Measurements from ENCODE around the gene TMEM200C. TPM values are rescaled to one million over a fixed set of nuclear protein-coding genes. Genes with fewer than 3 reads are reported as not detected.
"Not testable (repeated sequence)": the region's sequence is repeated elsewhere in the genome, so short reads cannot be mapped to it uniquely, and the experiment has no call there.

Gene TMEM200C
- total RNA-seq, 1 experiment from 2014 or later: not detected

DNA sequence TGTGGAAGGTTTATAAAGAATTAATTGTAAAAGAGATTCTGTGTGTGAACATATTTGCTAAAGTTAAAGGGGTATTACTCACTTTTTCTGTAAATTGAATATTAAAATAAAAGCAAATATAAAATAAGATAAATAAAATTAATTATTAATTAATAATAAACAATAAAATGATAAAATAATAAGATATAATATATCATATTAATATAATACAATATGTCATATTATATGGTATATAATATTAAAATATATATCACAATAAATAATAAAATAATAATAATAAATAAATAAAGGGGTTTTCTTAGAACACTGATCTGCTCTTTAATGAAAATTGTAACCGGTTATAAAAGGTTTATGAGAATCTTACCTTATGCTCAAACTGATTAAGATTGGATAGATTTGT, 29.8 kb downstream of the TMEM200C start:
- no peak overlapping the region for H3K27ac Mint-ChIP-seq (ENCODE audit: unreplicated experiment)
- H3K4me1 Mint-ChIP-seq (ENCODE audit: low read depth, unreplicated experiment): no peaks in the 10 kb centered on the region
- no peak for TF ChIP-seq CTCF (IDR thresholded peaks at IDR 0.05; ENCODE audit: unreplicated experiment)
- intact Hi-C loops (cut with micrococcal nuclease; ENCODE audit: unreplicated experiment): loop anchor here (5.0 kb wide), 1 partner anchor 1022 kb away; no protein-coding TSS in a partner anchor
- H3K9me3 Mint-ChIP-seq (ENCODE audit: low read depth, unreplicated experiment): no peaks in the 10 kb centered on the region
- H3K4me3 Mint-ChIP-seq (ENCODE audit: low read depth, unreplicated experiment): no peak overlapping the region
- no peak for DNase-seq
- H3K36me3 Mint-ChIP-seq (ENCODE audit: insufficient read depth, unreplicated experiment): no peaks in the 10 kb centered on the region
- no TSS peak for BruUV-seq (replicated peaks)
- CTCF ChIA-PET: no interaction called here
- no peaks in the 10 kb centered on the region for H3K27me3 Mint-ChIP-seq (ENCODE audit: unreplicated experiment)

DNA sequence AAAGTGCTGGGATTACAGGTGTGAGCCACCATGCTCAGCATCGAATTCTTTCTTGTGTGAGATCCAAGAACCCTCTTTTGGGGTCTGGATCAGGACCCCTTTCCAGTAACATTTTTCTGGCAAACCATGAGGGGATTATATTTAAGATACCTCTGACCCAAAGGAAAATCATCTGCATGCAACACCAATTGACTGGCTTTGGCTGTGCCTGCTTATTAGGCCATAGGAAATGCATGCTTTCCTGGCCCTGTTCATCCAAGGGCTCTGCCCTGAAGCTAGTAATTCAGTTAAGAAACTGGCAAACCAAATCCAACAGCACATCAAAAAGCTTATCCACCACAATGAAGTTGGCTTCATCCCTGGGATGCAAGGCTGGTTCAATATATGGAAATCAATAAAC, 33.2 kb downstream of the TMEM200C start:
- H3K4me1 Mint-ChIP-seq (ENCODE audit: low read depth, unreplicated experiment); intact Hi-C loops (cut with micrococcal nuclease; ENCODE audit: unreplicated experiment); H3K4me3 Mint-ChIP-seq (ENCODE audit: low read depth, unreplicated experiment); DNase-seq; H3K27ac Mint-ChIP-seq (ENCODE audit: unreplicated experiment); BruUV-seq (replicated peaks); H3K36me3 Mint-ChIP-seq (ENCODE audit: insufficient read depth, unreplicated experiment); H3K9me3 Mint-ChIP-seq (ENCODE audit: low read depth, unreplicated experiment): not testable (repeated sequence)
- CTCF ChIA-PET: interaction anchor here (0.6 kb wide), 1 partner anchor 426 kb away, joined by 3 read pairs; no protein-coding TSS in a partner anchor
- H3K27me3 Mint-ChIP-seq (ENCODE audit: unreplicated experiment): peaks cover 24% of the 10 kb centered on the region

- no peaks in the 10 kb centered on the region for H3K4me1 Mint-ChIP-seq (ENCODE audit: low read depth, unreplicated experiment)
- H3K4me3 Mint-ChIP-seq (ENCODE audit: low read depth, unreplicated experiment): no peak overlapping the region
- no peak overlapping the region for H3K27ac Mint-ChIP-seq (ENCODE audit: unreplicated experiment)
- CTCF ChIA-PET: no interaction called here
- no peak for TF ChIP-seq CTCF (IDR thresholded peaks at IDR 0.05; ENCODE audit: unreplicated experiment)
- peaks cover 4% of the 10 kb centered on the region for H3K9me3 Mint-ChIP-seq (ENCODE audit: low read depth, unreplicated experiment)
- no TSS peak for BruUV-seq (replicated peaks)
- DNase-seq: no peak
- intact Hi-C loops (cut with micrococcal nuclease; ENCODE audit: unreplicated experiment): no loop called here
- H3K36me3 Mint-ChIP-seq (ENCODE audit: insufficient read depth, unreplicated experiment): no peaks in the 10 kb centered on the region
- peaks cover 54% of the 10 kb centered on the region for H3K27me3 Mint-ChIP-seq (ENCODE audit: unreplicated experiment)
These were observed 38.1 kb downstream of the TMEM200C start for GRCh38 chr18:5857180-5857579.

- Mint-ChIP-seq H3K27ac (ENCODE audit: unreplicated experiment) (no peak overlapping the region), H3K4me3 (ENCODE audit: low read depth, unreplicated experiment) (no peak overlapping the region), H3K36me3 (ENCODE audit: insufficient read depth, unreplicated experiment) (no peaks in the 10 kb centered on the region), H3K27me3 (ENCODE audit: unreplicated experiment) (peaks cover 40% of the 10 kb centered on the region), H3K9me3 (ENCODE audit: low read depth, unreplicated experiment) (no peaks in the 10 kb centered on the region), H3K4me1 (ENCODE audit: low read depth, unreplicated experiment) (no peaks in the 10 kb centered on the region)
- DNase-seq: no peak
- no peak for TF ChIP-seq CTCF (IDR thresholded peaks at IDR 0.05; ENCODE audit: unreplicated experiment)
- no TSS peak for BruUV-seq (replicated peaks)
- CTCF ChIA-PET: no interaction called here
- intact Hi-C loops (cut with micrococcal nuclease; ENCODE audit: unreplicated experiment): no loop called here
These were observed 42.1 kb downstream of the TMEM200C start for GRCh38 chr18:5853253-5853652.

DNA sequence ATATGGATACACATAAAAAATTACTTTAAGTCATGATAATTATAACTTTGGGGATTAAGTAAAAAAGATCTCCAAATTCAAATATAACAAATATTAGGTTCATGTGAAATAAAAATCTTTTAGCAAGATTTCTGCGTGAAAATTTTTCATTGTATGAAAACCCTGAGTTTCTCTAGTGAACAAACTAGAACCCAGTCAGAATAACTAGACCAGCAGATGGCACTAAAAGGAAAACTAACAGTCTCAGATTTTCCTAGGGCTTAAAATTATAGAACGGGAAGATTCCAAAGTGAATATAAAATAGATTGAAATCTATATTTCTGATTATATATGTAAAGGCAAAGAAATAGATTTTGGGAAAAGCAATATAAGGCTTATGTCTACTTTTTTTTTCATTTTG, 43.3 kb downstream of the TMEM200C start:
- intact Hi-C loops (cut with micrococcal nuclease; ENCODE audit: unreplicated experiment): no loop called here
- Mint-ChIP-seq H3K4me3 (ENCODE audit: low read depth, unreplicated experiment) (no peak overlapping the region), H3K9me3 (ENCODE audit: low read depth, unreplicated experiment) (peaks cover 3% of the 10 kb centered on the region)

More for the DNA sequence above, 43.3 kb downstream of the TMEM200C start:
- Mint-ChIP-seq H3K4me1 (ENCODE audit: low read depth, unreplicated experiment) (no peaks in the 10 kb centered on the region), H3K27ac (ENCODE audit: unreplicated experiment) (no peak overlapping the region), H3K36me3 (ENCODE audit: insufficient read depth, unreplicated experiment) (no peaks in the 10 kb centered on the region), H3K27me3 (ENCODE audit: unreplicated experiment) (peaks cover 28% of the 10 kb centered on the region)
- no TSS peak for BruUV-seq (replicated peaks)
- DNase-seq: no peak
- CTCF ChIA-PET: no interaction called here
- no peak for TF ChIP-seq CTCF (IDR thresholded peaks at IDR 0.05; ENCODE audit: unreplicated experiment)
